Immature natural killer cell (primary cell): Measurements from ENCODE around the gene WNK2. TPM values are rescaled to one million over a fixed set of nuclear protein-coding genes. Genes with fewer than 3 reads are reported as not detected.
"Not testable (repeated sequence)": the region's sequence is repeated elsewhere in the genome, so short reads cannot be mapped to it uniquely, and the experiment has no call there.

Source experiments
- DNase-seq, 3 donors: peaks; one replicate each; pipeline ENCODE4 v3.0.0; 2022; ENCODE audit warnings: mixed read lengths in 1 of 3
- H3K27ac Mint-ChIP-seq, 6 donors: one replicate each; pipeline ENCODE4 v1.8.0; 2020; ENCODE audit warnings: mixed read lengths in 6 of 6, mild to moderate bottlenecking in 5 of 6, inconsistent platforms in 4 of 6, moderate library complexity in 3 of 6
- H3K27me3 Mint-ChIP-seq, 3 donors: one replicate each; pipeline ENCODE4 v1.8.0; 2020 to 2021; ENCODE audit warnings: low read depth in 3 of 3, mild to moderate bottlenecking in 3 of 3, mixed read lengths in 3 of 3, moderate library complexity in 3 of 3, inconsistent platforms in 1 of 3
- H3K36me3 Mint-ChIP-seq, 3 donors: one replicate each; pipeline ENCODE4 v1.8.0; 2020; ENCODE audit warnings: mixed read lengths in 3 of 3, inconsistent platforms in 2 of 3, mild to moderate bottlenecking in 2 of 3
- H3K4me1 Mint-ChIP-seq, 2 donors: one replicate each; pipeline ENCODE4 v1.8.0; 2020; ENCODE audit warnings: inconsistent platforms in 2 of 2, mild to moderate bottlenecking in 2 of 2, mixed read lengths in 2 of 2, moderate library complexity in 1 of 2
- H3K4me3 Mint-ChIP-seq, 5 donors: one replicate each; pipeline ENCODE4 v1.8.0; 2020; ENCODE audit warnings: mild to moderate bottlenecking in 5 of 5, mixed read lengths in 5 of 5, inconsistent platforms in 3 of 5, moderate library complexity in 3 of 5
- H3K9me3 Mint-ChIP-seq, 6 donors: one replicate each; pipeline ENCODE4 v1.8.0; 2020; ENCODE audit warnings: mild to moderate bottlenecking in 6 of 6, mixed read lengths in 6 of 6, inconsistent platforms in 4 of 6, moderate library complexity in 3 of 6
- polyA plus RNA-seq, 3 donors: library from polyadenylated mRNA; unstranded; fragments of 300-500 nt; fragmentation: Illumina TruSeq; gene quantifications; one replicate each; pipeline ENCODE4 v1.2.3, GENCODE V29; 2021

WNK2 gene
- not detected for polyA plus RNA-seq

DNA sequence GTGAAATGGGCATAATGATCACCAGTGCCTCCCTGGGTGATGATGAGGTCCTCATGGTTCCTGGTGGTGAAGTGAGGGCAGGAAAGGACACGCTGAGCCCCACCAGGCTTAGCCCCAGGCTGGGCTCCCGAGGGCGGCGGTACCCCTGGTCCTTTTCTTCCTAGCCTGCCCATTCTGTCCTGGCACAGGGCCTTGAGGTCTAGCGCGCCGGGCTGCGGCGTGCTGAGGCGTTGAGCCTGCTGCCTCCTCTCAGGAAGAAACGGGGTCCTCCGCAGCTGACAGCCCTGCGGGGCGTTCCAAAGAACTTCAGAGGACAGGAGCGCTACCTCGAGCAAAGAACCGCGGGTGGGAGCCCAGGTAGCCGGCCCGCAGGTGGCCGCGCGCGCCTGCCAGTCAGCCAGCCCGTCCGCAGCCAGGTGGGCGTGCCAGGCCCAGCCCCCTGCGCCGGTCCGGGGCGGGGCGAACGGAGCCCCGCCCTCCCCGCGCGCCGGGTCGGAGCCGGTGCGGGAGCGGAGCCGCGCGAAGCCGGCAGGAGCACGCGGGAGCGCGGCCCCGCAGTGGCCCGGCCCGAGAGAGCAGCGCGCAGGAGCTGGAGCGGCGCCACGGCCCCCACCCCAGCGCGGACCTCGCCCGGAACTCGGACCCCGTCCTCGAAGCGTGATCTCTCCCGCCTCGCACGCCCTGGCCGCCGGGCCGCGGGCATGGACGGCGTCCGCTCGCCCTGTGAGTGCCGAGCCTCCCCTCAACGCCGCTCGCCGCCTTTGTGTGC is at the start of gene WNK2:
TSS of gene WNK2 (plus strand) at position 477 of the 769 bp plus-strand sequence. CDS start 791 bp downstream, outside the sequence.
- no peak within 1 kb of the TSS for H3K27ac Mint-ChIP-seq
- DNase-seq, result peak; percentile 26 to 36 (median 35)
- H3K27me3 Mint-ChIP-seq, result peaks cover 8 to 34% (median 13%) of the 10 kb centered on the region in 3 donors
- H3K36me3 Mint-ChIP-seq, result no peaks in the 10 kb centered on the region
- H3K4me1 Mint-ChIP-seq, result peaks cover 0 to 12% of the 10 kb centered on the region in 2 donors
- H3K9me3 Mint-ChIP-seq, result peaks cover 0 to 2% (median 0%) of the 10 kb centered on the region in 6 donors
- peak within 1 kb of the TSS; percentile 63 to 80 (median 75) for H3K4me3 Mint-ChIP-seq

DNA sequence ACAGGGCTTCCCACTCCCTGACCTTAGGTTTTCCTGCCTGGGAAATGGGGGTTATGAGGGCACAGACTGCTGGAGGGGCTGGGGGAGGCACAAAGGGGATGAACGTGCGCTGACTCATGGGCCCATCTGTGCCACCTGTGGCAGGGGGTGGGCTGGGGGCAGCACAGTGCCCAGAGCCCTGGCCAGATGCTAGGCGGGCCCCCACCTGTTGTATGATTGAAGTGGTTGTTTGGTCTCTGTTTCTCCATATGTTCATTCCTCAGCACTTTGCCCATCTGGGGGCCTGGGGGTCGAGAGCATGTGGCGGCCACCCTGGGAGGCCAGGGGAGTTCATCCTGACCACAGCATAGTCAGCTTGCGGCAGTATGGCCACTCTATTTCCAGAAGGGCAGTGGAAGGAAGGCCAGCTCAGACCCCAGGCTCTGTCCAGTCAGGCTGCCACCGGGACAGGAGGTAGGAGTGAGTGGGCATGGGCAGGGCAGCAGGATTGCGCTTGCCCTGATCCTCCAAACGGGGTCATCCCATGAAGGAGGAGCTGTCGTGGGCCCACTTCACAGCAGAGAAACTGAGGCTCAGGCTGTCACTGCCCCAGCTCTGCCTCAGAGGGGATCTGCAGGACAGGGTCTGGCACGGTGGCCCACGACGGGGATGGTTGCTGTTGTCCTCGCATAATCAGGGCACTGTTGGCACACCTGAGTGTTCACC is 49.0 kb upstream of the WNK2 start:
- Mint-ChIP-seq H3K4me3 (peak overlapping the region; percentile 86 to 89 (median 87)), H3K27ac (peak overlapping the region; percentile 70 to 94 (median 92)), H3K27me3 (peaks cover 7 to 14% (median 13%) of the 10 kb centered on the region in 3 donors), H3K4me1 (peaks cover 28 to 30% of the 10 kb centered on the region in 2 donors), H3K9me3 (no peaks in the 10 kb centered on the region), H3K36me3 (no peaks in the 10 kb centered on the region)
- no peak for DNase-seq

DNA sequence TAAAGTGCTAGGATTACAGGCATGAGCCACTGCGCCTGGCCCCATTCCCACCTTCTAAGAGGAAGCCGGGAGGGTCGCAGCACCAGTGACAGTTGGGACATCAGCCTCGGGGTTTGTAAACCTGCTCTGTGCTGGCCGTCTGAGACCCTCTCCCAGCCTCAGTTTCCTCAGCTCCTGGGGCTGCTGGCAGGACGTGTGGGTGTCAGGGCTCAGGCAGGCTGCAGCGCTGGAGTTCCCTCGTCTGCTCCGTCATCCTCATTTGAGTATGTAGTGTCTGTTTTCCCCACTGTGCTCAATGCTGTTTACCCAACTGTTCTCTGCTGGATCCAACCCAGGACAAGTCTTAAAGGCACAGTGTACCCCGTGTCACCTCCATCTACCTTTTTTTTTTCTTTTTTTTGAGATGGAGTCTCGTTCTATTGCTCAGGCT is 47.9 kb upstream of the WNK2 start:
- H3K4me3 Mint-ChIP-seq, result peak overlapping the region in 3 of 5 donors; percentile 5 to 32 (median 24)
- H3K27ac Mint-ChIP-seq, result peak overlapping the region in 2 of 6 donors; percentile 45 to 94
- H3K4me1 Mint-ChIP-seq, result peaks cover 28% of the 10 kb centered on the region in 2 donors
- H3K27me3 Mint-ChIP-seq, result peaks cover 7 to 15% (median 14%) of the 10 kb centered on the region in 3 donors
- no peak for DNase-seq
- H3K9me3 Mint-ChIP-seq, result no peaks in the 10 kb centered on the region
- H3K36me3 Mint-ChIP-seq, result no peaks in the 10 kb centered on the region

- Mint-ChIP-seq H3K9me3 (no peaks in the 10 kb centered on the region), H3K4me1 (peaks cover 17 to 18% of the 10 kb centered on the region in 2 donors), H3K27me3 (peaks cover 6 to 16% (median 14%) of the 10 kb centered on the region in 3 donors), H3K36me3 (no peaks in the 10 kb centered on the region), H3K27ac (no peak overlapping the region), H3K4me3 (no peak overlapping the region)
- no peak for DNase-seq
These were observed 46.6 kb upstream of the WNK2 start for GRCh38 chr9:93137362-93137761.

- H3K27ac Mint-ChIP-seq, result peak overlapping the region in 2 of 6 donors; percentile 60 to 64
These were observed 45.7 kb upstream of the WNK2 start for GRCh38 chr9:93138171-93138764.

GRCh38 chr9:93139365-93140182 is 44.4 kb upstream of the WNK2 start:
- no peak for DNase-seq
- Mint-ChIP-seq H3K4me1 (peaks cover 20 to 22% of the 10 kb centered on the region in 2 donors), H3K27ac (no peak overlapping the region), H3K9me3 (no peaks in the 10 kb centered on the region), H3K36me3 (no peaks in the 10 kb centered on the region), H3K4me3 (no peak overlapping the region), H3K27me3 (peaks cover 5 to 7% (median 7%) of the 10 kb centered on the region in 3 donors)

More at GRCh38 chr9:93138171-93138764, 45.7 kb upstream of the WNK2 start:
- Mint-ChIP-seq H3K9me3 (no peaks in the 10 kb centered on the region), H3K27me3 (peaks cover 9 to 11% (median 10%) of the 10 kb centered on the region in 3 donors), H3K4me3 (no peak overlapping the region), H3K36me3 (no peaks in the 10 kb centered on the region), H3K4me1 (peaks cover 11 to 14% of the 10 kb centered on the region in 2 donors)
- DNase-seq, result no peak

DNA sequence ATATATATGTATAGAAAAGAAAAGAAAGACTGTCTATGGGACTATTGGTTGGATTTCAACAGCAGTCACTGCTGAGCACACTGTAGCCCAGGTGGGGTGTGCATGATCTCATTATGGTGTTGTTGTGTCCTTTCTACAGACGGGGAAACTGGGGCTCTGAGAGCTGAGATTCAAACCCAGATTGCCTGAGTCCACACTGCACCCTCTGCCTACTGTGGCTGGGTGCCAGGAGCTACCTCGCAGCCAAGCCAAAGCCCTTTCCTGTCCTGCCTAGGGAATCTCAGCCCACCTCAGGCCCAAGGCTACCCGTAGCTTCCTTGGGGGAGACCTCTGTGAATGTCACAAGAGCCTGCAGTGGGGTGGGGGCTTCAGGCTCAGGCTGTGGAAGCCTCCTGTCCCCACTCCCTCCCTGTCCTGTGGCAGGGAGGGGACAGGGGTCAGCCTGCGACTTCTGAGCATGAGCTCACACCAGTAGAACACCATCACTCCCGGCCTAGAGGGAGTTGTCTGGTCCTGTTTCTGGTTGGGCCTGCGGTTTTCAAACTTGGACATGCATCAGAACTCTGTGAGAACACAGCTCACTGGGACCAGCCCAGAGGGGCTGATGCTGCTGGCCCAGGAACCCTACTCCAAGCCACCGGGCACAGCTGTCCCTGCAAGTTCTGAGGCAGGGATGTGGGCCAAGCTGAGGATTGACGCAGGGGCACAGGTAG is 42.0 kb upstream of the WNK2 start:
- H3K27me3 Mint-ChIP-seq, result peaks cover 2 to 5% (median 3%) of the 10 kb centered on the region in 3 donors
- no peaks in the 10 kb centered on the region for H3K36me3 Mint-ChIP-seq
- H3K4me1 Mint-ChIP-seq, result peaks cover 19% of the 10 kb centered on the region in 2 donors
- H3K9me3 Mint-ChIP-seq, result no peaks in the 10 kb centered on the region
- no peak overlapping the region for H3K27ac Mint-ChIP-seq
- DNase-seq, result no peak
- H3K4me3 Mint-ChIP-seq, result no peak overlapping the region

DNA sequence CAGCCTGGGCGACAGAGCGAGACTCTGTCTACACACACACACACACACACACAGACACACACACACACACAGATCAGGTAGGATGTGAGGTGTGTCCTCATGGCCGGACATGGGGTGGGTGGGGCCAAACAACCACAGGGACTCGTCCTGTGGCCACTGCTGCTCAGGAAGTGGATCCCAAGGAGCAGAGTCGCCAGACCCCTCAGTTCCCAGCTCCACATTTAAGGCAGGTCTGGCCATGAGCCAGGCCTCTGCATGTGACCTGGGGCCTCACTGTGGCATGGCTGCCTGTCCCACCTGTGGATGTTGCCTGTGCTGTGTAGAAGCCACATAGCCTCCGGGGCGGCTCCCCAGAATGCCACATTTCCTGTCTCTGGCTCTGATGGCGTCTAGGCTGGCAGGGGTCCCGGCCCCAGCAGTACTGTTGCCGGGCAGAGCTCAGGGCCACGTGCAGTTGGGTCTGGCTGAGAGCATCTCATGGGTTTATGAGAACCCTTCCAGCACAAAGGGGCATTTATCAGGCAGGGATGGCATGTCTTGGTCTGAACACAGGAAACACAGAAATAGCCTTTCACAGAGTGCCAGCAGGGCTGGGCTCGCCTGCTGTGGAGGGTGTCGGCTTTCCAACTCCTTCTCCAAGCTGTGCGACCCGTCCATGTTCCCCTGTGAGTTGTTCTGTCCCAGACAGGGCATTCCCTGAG is 40.0 kb upstream of the WNK2 start:
- H3K9me3 Mint-ChIP-seq, result no peaks in the 10 kb centered on the region
- H3K27me3 Mint-ChIP-seq, result peaks cover 2 to 5% (median 3%) of the 10 kb centered on the region in 3 donors
- peak overlapping the region; percentile 15 to 69 (median 54) for H3K4me3 Mint-ChIP-seq
- peak; percentile 32 to 45 (median 36) for DNase-seq
- no peaks in the 10 kb centered on the region for H3K36me3 Mint-ChIP-seq
- H3K4me1 Mint-ChIP-seq, result peaks cover 19% of the 10 kb centered on the region in 2 donors
- H3K27ac Mint-ChIP-seq, result peak overlapping the region; percentile 9 to 77 (median 65)

DNA sequence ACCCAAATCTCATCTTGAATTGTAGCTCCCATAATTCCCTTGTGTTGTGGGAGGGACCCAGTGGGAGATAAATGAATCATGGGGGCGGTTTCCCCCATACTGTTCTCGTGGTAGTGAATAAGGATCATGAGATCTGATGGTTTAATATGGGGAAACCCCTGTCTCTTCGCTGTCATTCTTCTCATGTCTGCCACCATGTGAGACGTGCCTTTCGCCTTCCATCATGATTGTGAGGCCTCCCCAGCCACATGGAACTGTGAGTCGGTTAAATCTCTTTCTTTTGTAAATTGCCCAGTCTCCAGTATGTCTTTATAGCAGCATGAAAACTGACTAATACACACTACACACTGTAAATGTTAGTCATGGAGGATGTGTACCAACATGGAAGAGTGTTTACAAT is 37.2 kb upstream of the WNK2 start:
- H3K36me3 Mint-ChIP-seq, H3K9me3 Mint-ChIP-seq, H3K4me3 Mint-ChIP-seq, H3K27me3 Mint-ChIP-seq, DNase-seq: not testable (repeated sequence)
- Mint-ChIP-seq H3K4me1 (peaks cover 19% of the 10 kb centered on the region in 2 donors), H3K27ac (peak overlapping the region in 2 of 6 donors; percentile 5 to 65)

DNA sequence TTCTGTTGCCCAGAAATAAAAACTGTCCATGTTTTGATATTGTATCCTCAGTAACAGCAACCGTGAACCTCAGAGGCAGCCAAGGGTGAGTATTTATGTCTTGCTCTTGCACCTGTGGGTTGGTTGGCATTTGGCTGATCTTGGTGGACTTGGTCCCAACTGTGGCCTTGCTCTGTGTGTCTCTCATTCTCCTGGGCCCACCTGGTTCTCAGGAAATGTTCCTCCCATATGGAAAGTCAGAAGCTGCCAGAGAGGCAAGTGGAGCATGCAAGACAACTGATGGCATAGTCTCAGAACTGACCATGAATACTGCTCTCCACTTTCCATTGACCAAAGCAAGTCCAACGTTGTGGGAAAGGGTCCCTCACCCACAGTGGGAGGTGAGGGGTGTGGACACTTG is 36.3 kb upstream of the WNK2 start:
- H3K36me3 Mint-ChIP-seq, result no peaks in the 10 kb centered on the region
- H3K4me3 Mint-ChIP-seq, result no peak overlapping the region
- peaks cover 2 to 4% (median 3%) of the 10 kb centered on the region in 3 donors for H3K27me3 Mint-ChIP-seq
- peaks cover 16 to 19% of the 10 kb centered on the region in 2 donors for H3K4me1 Mint-ChIP-seq
- no peaks in the 10 kb centered on the region for H3K9me3 Mint-ChIP-seq
- H3K27ac Mint-ChIP-seq, result no peak overlapping the region
- no peak for DNase-seq

GRCh38 chr9:93148721-93149120 is 35.2 kb upstream of the WNK2 start:
- Mint-ChIP-seq H3K27me3 (peaks cover 2 to 4% (median 3%) of the 10 kb centered on the region in 3 donors), H3K36me3 (no peaks in the 10 kb centered on the region), H3K9me3 (no peaks in the 10 kb centered on the region), H3K4me1 (peaks cover 10 to 12% of the 10 kb centered on the region in 2 donors), H3K4me3 (no peak overlapping the region), H3K27ac (no peak overlapping the region)
- DNase-seq, result no peak

GRCh38 chr9:93149361-93149760 is 34.6 kb upstream of the WNK2 start:
- no peak overlapping the region for H3K4me3 Mint-ChIP-seq
- peaks cover 4 to 6% of the 10 kb centered on the region in 2 donors for H3K4me1 Mint-ChIP-seq
- H3K27ac Mint-ChIP-seq, result no peak overlapping the region
- H3K9me3 Mint-ChIP-seq, result no peaks in the 10 kb centered on the region
- no peaks in the 10 kb centered on the region for H3K36me3 Mint-ChIP-seq
- no peak for DNase-seq
- peaks cover under 1 to 4% (median 3%) of the 10 kb centered on the region in 3 donors for H3K27me3 Mint-ChIP-seq
